GM18499 (cell line): ENCODE measurements around the gene TBC1D7.
A peak's percentile ranks its signal among the peaks of the same experiment; 100 is the strongest.

Source experiments
- ATAC-seq: cut with Tn5 transposase; IDR thresholded peaks from one replicate; pipeline ENCODE4 v1.9.1; 2021; ENCODE audit warnings: moderate number of reproducible peaks; ENCODE audit not compliant: insufficient read depth, unreplicated experiment

The TBC1D7 gene

GRCh38 chr6:13328076-13328874, at the start of gene TBC1D7:
Gene TBC1D7, minus strand, starts transcription at chr6:13328537. Its CDS starts 1,639 bp downstream, at chr6:13326898.
- peak; percentile 62 for ATAC-seq

DNA sequence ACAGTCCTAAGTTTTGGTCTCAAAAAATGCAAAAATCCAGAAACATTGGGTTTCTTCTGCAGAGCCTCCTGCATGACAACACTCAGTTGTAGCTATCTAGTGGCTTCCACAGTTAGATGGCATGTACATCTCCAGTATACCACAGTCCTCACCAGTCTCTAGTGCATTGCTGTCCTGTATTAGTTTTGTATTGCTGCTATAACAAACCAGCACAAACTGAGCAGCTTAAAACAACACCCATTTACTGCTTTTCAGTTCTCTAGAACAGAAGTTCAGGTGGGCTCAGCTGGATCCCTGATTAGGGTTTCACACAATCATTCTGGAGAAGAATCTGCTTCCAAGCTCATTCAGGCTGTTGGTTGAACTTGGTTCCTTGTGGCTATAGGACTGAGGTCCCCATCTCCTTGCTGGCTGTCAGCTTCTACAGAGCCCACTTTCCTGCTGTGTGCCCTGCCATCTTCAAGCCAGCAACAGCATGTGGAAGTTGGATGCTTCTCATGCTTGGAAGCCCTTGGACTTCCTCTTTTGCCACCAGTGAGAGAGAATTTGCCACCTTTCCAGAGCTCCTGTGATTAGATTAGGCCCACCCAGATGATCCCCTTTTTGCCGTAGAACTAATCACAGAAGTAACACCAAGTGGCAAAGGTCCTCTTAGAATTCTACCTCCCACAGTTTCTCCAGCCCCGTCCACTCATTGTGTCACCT, 48.9 kb upstream of the TBC1D7 start:
- no peak for ATAC-seq

DNA sequence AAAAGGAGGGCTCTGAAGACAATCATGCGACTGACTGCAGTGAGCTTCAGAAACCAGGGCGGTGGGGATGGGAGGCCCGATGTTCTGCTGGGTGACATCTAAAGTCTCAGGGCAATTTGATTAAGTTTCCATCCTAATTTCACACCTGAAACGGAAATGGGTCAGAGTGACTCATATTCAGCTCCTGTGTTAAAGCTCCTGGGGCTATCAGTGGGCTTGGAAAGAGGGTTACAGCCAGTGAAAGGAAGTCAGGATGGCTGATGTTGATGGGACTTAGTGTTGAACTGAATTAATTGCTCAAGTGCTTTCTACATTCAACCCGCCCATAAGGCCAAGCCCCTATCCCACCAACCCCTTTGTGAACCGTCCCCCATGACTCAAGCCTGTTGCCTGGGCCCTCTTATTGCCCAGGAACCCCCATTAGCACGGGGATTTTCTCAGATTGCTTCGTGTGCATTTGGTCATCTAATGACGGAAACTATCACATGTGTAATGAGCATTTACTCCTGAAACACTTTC, 47.1 kb upstream of the TBC1D7 start:
- peak; percentile 45 for ATAC-seq

DNA sequence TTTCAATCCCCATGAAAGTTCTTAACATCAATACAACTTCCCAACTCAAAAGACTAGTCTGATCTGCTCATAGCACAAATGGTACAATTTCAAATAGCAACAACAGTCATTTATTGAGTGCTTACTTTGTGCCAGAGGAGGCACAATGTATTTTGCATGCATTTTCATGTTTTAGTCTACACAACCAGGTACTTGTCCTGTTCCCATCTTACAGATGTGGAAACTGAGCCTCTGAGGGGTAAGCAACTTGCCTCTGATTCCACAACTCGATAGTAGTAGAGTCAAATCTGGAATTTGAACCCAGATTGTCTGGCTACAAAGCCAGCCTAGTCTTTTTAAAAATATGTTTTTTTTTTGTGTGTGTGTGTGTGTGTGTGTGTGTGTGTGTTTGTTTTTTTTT, 45.6 kb upstream of the TBC1D7 start:
- no peak for ATAC-seq

- no peak for ATAC-seq
These were observed 45.1 kb upstream of the TBC1D7 start for GRCh38 chr6:13373488-13373886.

GRCh38 chr6:13372688-13373487, 44.6 kb upstream of the TBC1D7 start:
- ATAC-seq: no peak

GRCh38 chr6:13372076-13372475, 43.7 kb upstream of the TBC1D7 start:
- ATAC-seq: no peak

- no peak for ATAC-seq
These were observed 43.2 kb upstream of the TBC1D7 start for GRCh38 chr6:13371421-13372072.

- no peak for ATAC-seq
These were observed 42.3 kb upstream of the TBC1D7 start for GRCh38 chr6:13370623-13371022.

- ATAC-seq: no peak
These were observed 41.3 kb upstream of the TBC1D7 start for GRCh38 chr6:13369591-13369990.

GRCh38 chr6:13368731-13369115, 40.4 kb upstream of the TBC1D7 start:
- no peak for ATAC-seq

DNA sequence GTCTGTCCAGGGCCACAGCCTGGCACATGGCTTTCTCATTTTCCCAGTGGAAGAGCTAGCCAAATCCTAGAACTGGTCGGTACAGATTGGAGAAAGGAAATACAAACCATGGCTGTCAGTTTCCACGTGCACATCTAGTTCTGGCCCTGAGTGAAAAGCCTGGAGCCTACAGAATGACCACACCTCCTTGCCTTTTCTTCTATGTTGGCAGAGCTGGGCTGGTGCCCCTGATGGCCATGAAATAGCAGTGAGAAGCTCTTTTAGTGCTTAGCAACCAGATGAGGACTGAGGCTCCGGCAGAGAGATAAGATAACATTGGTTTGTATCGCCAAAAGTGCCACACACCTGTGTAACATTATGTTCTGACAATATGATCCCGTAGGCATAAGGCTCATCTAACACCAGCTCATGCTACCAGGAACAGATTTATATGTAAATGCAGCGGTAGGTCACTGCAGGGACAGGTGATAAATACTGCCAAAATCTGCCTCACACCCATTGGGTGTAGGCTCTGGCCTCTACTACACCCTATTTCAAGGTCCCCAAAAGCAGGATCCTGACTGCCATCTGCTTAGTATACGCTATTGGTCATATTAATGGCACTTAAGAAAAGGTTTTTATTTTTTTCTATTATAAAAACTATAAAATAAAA, 39.9 kb upstream of the TBC1D7 start:
- ATAC-seq: no peak

DNA sequence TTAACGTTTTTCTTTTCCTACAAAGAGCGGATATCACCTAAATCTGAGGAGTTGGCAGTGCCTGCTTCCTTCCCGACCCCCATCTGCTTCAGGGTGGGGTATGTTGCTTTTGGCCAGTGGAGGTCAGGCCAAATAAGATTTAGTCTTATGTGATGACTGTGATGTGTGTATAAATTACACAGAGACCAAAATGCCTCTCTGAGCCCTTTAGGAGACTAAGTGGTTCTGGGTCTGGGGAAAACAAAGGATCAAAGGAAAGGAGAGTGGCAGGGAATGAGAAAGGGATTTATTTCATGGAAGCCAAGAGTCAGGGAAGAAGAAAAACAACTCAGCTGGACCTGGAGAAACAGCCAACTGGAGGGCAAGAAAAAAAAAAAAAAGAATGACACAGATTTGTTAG, 39.1 kb upstream of the TBC1D7 start:
- no peak for ATAC-seq

DNA sequence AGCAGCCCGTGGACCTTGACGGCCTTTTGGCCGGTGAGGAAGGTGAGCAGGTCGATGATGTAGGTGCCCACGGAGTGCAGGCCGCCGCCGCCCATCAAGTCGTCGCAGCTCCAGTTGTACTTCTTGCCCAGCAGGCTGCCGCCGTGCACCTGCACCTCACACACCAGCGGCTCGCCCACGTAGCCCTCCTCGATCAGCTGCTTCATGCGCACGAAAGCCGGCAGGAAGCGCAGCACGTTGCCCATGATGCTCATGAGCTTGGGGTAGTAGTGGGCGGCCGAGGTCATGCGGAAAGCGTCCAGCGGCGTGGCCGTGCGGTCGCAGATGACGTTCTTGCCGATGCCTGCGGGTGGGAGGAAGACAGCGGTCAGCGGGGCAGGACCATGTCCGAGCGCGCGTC, 37.0 kb upstream of the TBC1D7 start:
- ATAC-seq: no peak

GRCh38 chr6:13364842-13365241, 36.5 kb upstream of the TBC1D7 start:
- ATAC-seq: no peak

- no peak for ATAC-seq
These were observed 34.1 kb upstream of the TBC1D7 start for GRCh38 chr6:13362412-13362811.

DNA sequence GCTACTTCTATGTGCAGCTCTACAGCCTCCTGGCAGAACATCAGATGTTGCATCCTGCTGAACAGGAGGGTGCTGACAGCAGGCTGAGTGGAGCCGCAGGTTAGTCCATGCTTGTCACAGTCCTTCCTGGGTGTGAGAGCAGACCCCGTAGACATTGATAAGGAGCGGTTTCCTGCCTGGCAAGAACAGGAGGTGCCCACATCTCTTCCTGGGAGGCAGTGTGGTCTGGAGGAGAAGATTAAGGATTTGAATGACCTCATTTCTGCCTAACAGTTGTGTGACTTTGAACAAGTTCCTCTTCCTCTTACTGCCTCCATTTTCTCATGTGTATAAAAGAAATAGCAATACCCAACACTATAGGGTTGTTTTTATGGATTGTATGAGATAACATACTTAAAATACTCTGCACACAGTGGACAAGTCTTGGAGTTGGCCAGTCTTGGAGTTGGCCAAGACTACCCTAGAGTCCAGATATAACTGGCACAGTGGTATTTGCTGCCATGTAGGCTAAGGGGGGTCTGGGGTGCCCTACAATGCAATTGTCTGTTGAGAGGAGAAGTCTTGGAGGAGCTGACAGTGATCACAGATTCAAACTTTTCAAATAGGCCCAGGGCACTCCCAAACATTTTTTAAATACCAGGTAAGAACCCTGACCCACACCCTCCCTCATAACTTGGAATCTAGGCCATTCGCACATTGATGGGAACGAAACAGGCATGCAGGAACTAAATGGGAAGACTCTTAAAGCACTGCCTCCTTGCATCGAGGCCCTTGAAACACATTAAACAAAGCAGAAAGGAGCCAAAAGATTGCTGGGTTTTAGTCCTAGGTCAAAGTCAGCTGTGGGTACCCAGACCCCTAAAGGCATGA, 32.6 kb upstream of the TBC1D7 start:
- no peak for ATAC-seq

- no peak for ATAC-seq
These were observed 30.9 kb upstream of the TBC1D7 start for GRCh38 chr6:13359287-13359686.

DNA sequence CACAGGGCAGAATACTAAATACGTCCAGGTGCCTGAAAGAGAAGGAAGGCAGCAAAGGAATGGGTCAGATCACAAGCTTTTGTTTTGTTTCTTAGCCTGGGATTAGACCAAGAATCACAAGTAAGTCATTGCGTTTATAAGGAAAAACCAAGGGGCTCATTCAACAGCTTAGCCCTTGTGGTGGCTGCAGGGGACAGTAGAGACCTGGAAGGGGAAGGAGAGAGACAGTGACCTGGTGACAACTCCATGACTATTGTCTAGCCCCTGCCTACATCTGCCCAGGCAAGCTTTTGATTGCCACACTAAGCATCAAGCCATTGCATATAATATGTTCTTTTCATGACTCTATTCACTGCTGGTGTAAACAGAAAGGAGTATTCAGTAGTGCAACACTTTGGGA, 30.2 kb upstream of the TBC1D7 start:
- no peak for ATAC-seq
